PC-9 (cell line): ENCODE results near the gene KLK15. TPM values are rescaled to one million over a fixed set of nuclear protein-coding genes. Genes with fewer than 3 reads are reported as not detected.
A peak's percentile ranks its signal among the peaks of the same experiment; 100 is the strongest.

Experiments used
- BruUV-seq: library from RNA; stranded (reverse); fragments of 400-500 nt; replicated peaks from 2 replicates; lab custom pipeline; 2021; lab: Mats Ljungman, UMichigan
- CTCF ChIA-PET: fragments of 300-600 bp; sonication (Branson Sonifier 250); formaldehyde crosslinking; loops from one replicate; lab custom pipeline; 2022; ENCODE audit warnings: antibody characterized with exemption; lab: Charles Lee
- POLR2A ChIA-PET: fragments of 300-600 bp; sonication (Branson Sonifier 250); formaldehyde crosslinking; loops from one replicate; lab custom pipeline; 2022; ENCODE audit warnings: antibody characterized with exemption; ENCODE audit not compliant: unreplicated experiment; lab: Charles Lee
- DNase-seq, 2 experiments: peaks; one replicate each; pipeline versions ENCODE4 v3.0.0 to v3.0.0-alpha.2; 2015 to 2022; ENCODE audit warnings: mixed read lengths in 1 of 2
- H2AFZ ChIP-seq: fragments of 200-600 bp; sonication (generic); 2 replicates; pipeline ENCODE4 v1.8.1; 2017; ENCODE audit warnings: antibody characterized with exemption
- H3F3A ChIP-seq: fragments of 200-600 bp; sonication (generic); 2 replicates; pipeline ENCODE4 v1.8.1; 2017; ENCODE audit warnings: antibody characterized with exemption, mild to moderate bottlenecking, low read depth; ENCODE audit not compliant: insufficient read depth
- H3K27ac ChIP-seq: fragments of 200-600 bp; sonication (generic); 2 replicates; pipeline ENCODE4 v1.6.1; 2016; ENCODE audit warnings: mixed run types
- H3K27me3 ChIP-seq: fragments of 200-600 bp; sonication (generic); 2 replicates; pipeline ENCODE4 v1.6.1; 2016; ENCODE audit warnings: low read depth, mixed run types; ENCODE audit not compliant: insufficient read depth
- H3K36me3 ChIP-seq: fragments of 200-600 bp; sonication (generic); 2 replicates; pipeline ENCODE4 v1.6.1; 2016; ENCODE audit warnings: low read depth, mixed run types
- H3K4me1 ChIP-seq: fragments of 200-600 bp; sonication (generic); replicated peaks from 2 replicates; pipeline ENCODE4 v1.6.1; 2016; ENCODE audit warnings: mixed run types; ENCODE audit not compliant: insufficient read depth
- H3K4me2 ChIP-seq: fragments of 200-600 bp; sonication (generic); 2 replicates; pipeline ENCODE4 v1.6.1; 2017; ENCODE audit warnings: mixed run types
- H3K4me3 ChIP-seq: fragments of 200-600 bp; sonication (generic); 2 replicates; pipeline ENCODE4 v1.6.1; 2016; ENCODE audit warnings: mixed run types
- H3K79me2 ChIP-seq: fragments of 200-600 bp; sonication (generic); 2 replicates; pipeline ENCODE4 v1.6.1; 2017; ENCODE audit warnings: low read depth, mixed run types
- H3K9me2 ChIP-seq: fragments of 200-600 bp; sonication (generic); 2 replicates; pipeline ENCODE4 v1.8.1; 2017; ENCODE audit warnings: mild to moderate bottlenecking; ENCODE audit not compliant: insufficient read depth
- H3K9me3 ChIP-seq: fragments of 200-600 bp; sonication (generic); 2 replicates; pipeline ENCODE4 v1.8.1; 2016; ENCODE audit warnings: low read depth; ENCODE audit not compliant: insufficient read depth
- H4K20me1 ChIP-seq: fragments of 200-600 bp; sonication (generic); 2 replicates; pipeline ENCODE4 v1.8.1; 2017; ENCODE audit not compliant: insufficient read depth
- CTCF ChIP-seq: fragments of 200-600 bp; sonication (generic); conservative IDR thresholded peaks from 2 replicates; pipeline ENCODE4 v1.6.1; 2017; ENCODE audit warnings: mixed run types, antibody characterized with exemption, mild to moderate bottlenecking, moderate library complexity
- EZH2 ChIP-seq: fragments of 200-600 bp; sonication (generic); IDR thresholded peaks from 2 replicates; pipeline ENCODE4 v1.8.0; 2017; ENCODE audit warnings: antibody characterized with exemption, low read depth
- intact Hi-C: fragments of 100-400 bp; cut with micrococcal nuclease; formaldehyde crosslinking; loops from one replicate; pipeline ENCODE4 v1.10.0; 2022; ENCODE audit not compliant: unreplicated experiment
- total RNA-seq: library from RNA; stranded (reverse); gene quantifications from 2 replicates; pipeline ENCODE4 v1.2.3, GENCODE V29; 2021

KLK15 gene
- total RNA-seq, 1 experiment from 2014 or later: not detected

GRCh38 chr19:50794074-50794875, 39.1 kb downstream of the KLK15 start:
- Histone ChIP-seq H3K36me3 (peaks cover 17% of the 10 kb centered on the region; the same call in 1 of the 2 replicates), H3F3A (peaks cover 66% of the 10 kb centered on the region), H3K4me3 (no peak overlapping the region), H2AFZ (no peak overlapping the region), H3K4me2 (no peak overlapping the region), H3K27ac (no peak overlapping the region), H3K79me2 (peaks cover under 1% of the 10 kb centered on the region; the same call in 1 of the 2 replicates), H4K20me1 (peaks cover 44% of the 10 kb centered on the region), H3K27me3 (no peaks in the 10 kb centered on the region), H3K9me2 (no peaks in the 10 kb centered on the region), H3K9me3 (no peaks in the 10 kb centered on the region), H3K4me1 (no peaks in the 10 kb centered on the region)
- peak in 1 of 2 experiments; percentile 43 for DNase-seq
- CTCF ChIA-PET: no interaction called here
- TF ChIP-seq EZH2: no peak
- no peak for TF ChIP-seq CTCF
- intact Hi-C loops: loop anchor here (5.0 kb wide), 1 partner anchor 128 kb away; no protein-coding TSS in a partner anchor
- no TSS peak for BruUV-seq
- POLR2A ChIA-PET: interaction anchor here (0.5 kb wide), 1 partner anchor 234 kb away, joined by 6 read pairs; no protein-coding TSS in a partner anchor

- peaks cover 60% of the 10 kb centered on the region for H3F3A ChIP-seq
- no peaks in the 10 kb centered on the region for H3K79me2 ChIP-seq
- TF ChIP-seq CTCF (no peak), EZH2 (no peak)
- H3K9me3 ChIP-seq: no peaks in the 10 kb centered on the region
- H3K9me2 ChIP-seq: no peaks in the 10 kb centered on the region
- no peaks in the 10 kb centered on the region for H3K4me1 ChIP-seq
- no peaks in the 10 kb centered on the region for H3K27me3 ChIP-seq
- H3K36me3 ChIP-seq: 0 out of 2 replicates have a peak, but pooled peaks cover 12% of the 10 kb centered on the region
- TSS peak; percentile 5 for BruUV-seq
- ChIA-PET POLR2A (interaction anchor here (0.5 kb wide), 1 partner anchor 235 kb away, joined by 6 read pairs; no protein-coding TSS in a partner anchor), CTCF (no interaction called here)
- no peak for DNase-seq
- no peak overlapping the region for H3K4me2 ChIP-seq
- no peak overlapping the region for H3K27ac ChIP-seq
- H3K4me3 ChIP-seq: no peak overlapping the region
- no peak overlapping the region for H2AFZ ChIP-seq
- intact Hi-C loops: loop anchor here (5.0 kb wide), 1 partner anchor 129 kb away; no protein-coding TSS in a partner anchor
- H4K20me1 ChIP-seq: peaks cover 37% of the 10 kb centered on the region
These were observed 39.8 kb downstream of the KLK15 start for GRCh38 chr19:50793558-50794065.
